HepG2 (cell line): ENCODE data around the gene TMEM50B. TPM values are rescaled to one million over a fixed set of nuclear protein-coding genes. Genes with fewer than 3 reads are reported as not detected.
A peak's percentile ranks its signal among the peaks of the same experiment; 100 is the strongest.

Experiments
- CREM ChIP-seq, 2 experiments: sonication (generic) in 1 of 2; formaldehyde crosslinking in 1 of 2; IDR thresholded peaks; 2 replicates each; pipeline versions ENCODE4 v1.4.0 to v1.6.1; 2016 to 2020; ENCODE audit warnings: antibody characterized with exemption in 1 of 2, mild to moderate bottlenecking in 1 of 2, missing genetic modification reagents in 1 of 2
- CTCF ChIP-seq: sonication (generic); formaldehyde crosslinking; IDR thresholded peaks from 2 replicates; pipeline ENCODE4 v1.5.0; 2020; ENCODE audit warnings: mild to moderate bottlenecking, missing genetic modification reagents, moderate library complexity
- ELF3 ChIP-seq: IDR thresholded peaks from 2 replicates; pipeline ENCODE4 v1.6.1; 2016; ENCODE audit warnings: missing genetic modification reagents, missing compliant biosample characterization
- ERF ChIP-seq: IDR thresholded peaks from 2 replicates; pipeline ENCODE4 v1.6.1; 2018; ENCODE audit warnings: missing biosample characterization, missing genetic modification reagents
- HDAC2 ChIP-seq: sonication (generic); formaldehyde crosslinking; IDR thresholded peaks from 2 replicates; pipeline ENCODE4 v1.4.0; 2020; ENCODE audit warnings: missing genetic modification reagents
- MZF1 ChIP-seq: sonication (generic); formaldehyde crosslinking; IDR thresholded peaks from 2 replicates; pipeline ENCODE4 v1.8.1; 2023; ENCODE audit warnings: mild to moderate bottlenecking, missing genetic modification reagents, borderline replicate concordance
- PRPF4 ChIP-seq: fragments of 200-400 bp; formaldehyde crosslinking; IDR thresholded peaks from 2 replicates; pipeline ENCODE4 v1.6.1; 2016; ENCODE audit warnings: low read length, low read depth; ENCODE audit not compliant: poor library complexity, severe bottlenecking
- SAP130 ChIP-seq: IDR thresholded peaks from 2 replicates; pipeline ENCODE4 v1.6.1; 2016; ENCODE audit warnings: low read depth
- THYN1 ChIP-seq: sonication (generic); formaldehyde crosslinking; IDR thresholded peaks from 2 replicates; pipeline ENCODE4 v1.8.1; 2023; ENCODE audit warnings: low read depth, mild to moderate bottlenecking, moderate library complexity, missing genetic modification reagents, borderline replicate concordance
- ZBTB26 ChIP-seq: IDR thresholded peaks from 2 replicates; pipeline ENCODE4 v1.6.1; 2016; ENCODE audit warnings: missing compliant biosample characterization, missing genetic modification reagents, borderline replicate concordance
- ZBTB40 ChIP-seq, 2 experiments: fragments of 450-650 bp in 1 of 2; sonication (generic) in 1 of 2; formaldehyde crosslinking in 1 of 2; IDR thresholded peaks; 2 replicates each; pipeline versions ENCODE4 v1.6.1 to v1.8.0; 2016 to 2022; ENCODE audit warnings: antibody characterized with exemption in 1 of 2, mild to moderate bottlenecking in 1 of 2, missing genetic modification reagents in 1 of 2
- ZEB1 ChIP-seq: IDR thresholded peaks from 2 replicates; pipeline ENCODE4 v1.6.1; 2012; ENCODE audit warnings: mild to moderate bottlenecking, low read depth, inconsistent platforms; ENCODE audit not compliant: insufficient replicate concordance
- ZNF256 ChIP-seq: sonication (generic); formaldehyde crosslinking; conservative IDR thresholded peaks from 2 replicates; pipeline ENCODE4 v1.4.0; 2020; ENCODE audit warnings: missing genetic modification reagents
- ZNF512 ChIP-seq: sonication (generic); formaldehyde crosslinking; IDR thresholded peaks from 2 replicates; pipeline ENCODE4 v1.4.0; 2020; ENCODE audit warnings: mild to moderate bottlenecking, missing genetic modification reagents
- ZNF614 ChIP-seq: IDR thresholded peaks from 2 replicates; pipeline ENCODE4 v1.6.1; 2018; ENCODE audit warnings: missing biosample characterization, missing genetic modification reagents, inconsistent platforms, borderline replicate concordance
- ZNF782 ChIP-seq: sonication (generic); formaldehyde crosslinking; IDR thresholded peaks from 2 replicates; pipeline ENCODE4 v1.4.0; 2020; ENCODE audit warnings: missing genetic modification reagents, mild to moderate bottlenecking, borderline replicate concordance
- polyA plus RNA-seq, 8 experiments: library from polyadenylated mRNA; depleted of rRNA in 3 of 8; stranded (reverse) in 7 of 8; unstranded in 1 of 8; fragments of >200 nt; fragmentation: Illumina TruSeq in 4 of 8; extraction: Trizol in 4 of 8; gene quantifications; 2 replicates each; pipeline versions ENCODE4 v1.2.1 to v1.2.3, GENCODE V29; 2011 to 2016; ENCODE audit warnings: low read depth in 4 of 8, missing spikeins in 1 of 8, mixed read lengths in 1 of 8; ENCODE audit not compliant: insufficient read depth in 1 of 8
- total RNA-seq, 5 experiments: library from RNA; depleted of rRNA; stranded (reverse); fragments of >200 nt; fragmentation: Illumina TruSeq; extraction: Trizol; gene quantifications; 2 replicates each; pipeline ENCODE4 v1.2.3, GENCODE V29; 2016; ENCODE audit warnings: low read depth in 1 of 5

Gene TMEM50B
- total and polyA plus RNA-seq, 2 of the 13 experiments (the other 11 are each of a cell fraction or from before 2014, with no cell fraction given) = 29.9 to 46.3 TPM

DNA sequence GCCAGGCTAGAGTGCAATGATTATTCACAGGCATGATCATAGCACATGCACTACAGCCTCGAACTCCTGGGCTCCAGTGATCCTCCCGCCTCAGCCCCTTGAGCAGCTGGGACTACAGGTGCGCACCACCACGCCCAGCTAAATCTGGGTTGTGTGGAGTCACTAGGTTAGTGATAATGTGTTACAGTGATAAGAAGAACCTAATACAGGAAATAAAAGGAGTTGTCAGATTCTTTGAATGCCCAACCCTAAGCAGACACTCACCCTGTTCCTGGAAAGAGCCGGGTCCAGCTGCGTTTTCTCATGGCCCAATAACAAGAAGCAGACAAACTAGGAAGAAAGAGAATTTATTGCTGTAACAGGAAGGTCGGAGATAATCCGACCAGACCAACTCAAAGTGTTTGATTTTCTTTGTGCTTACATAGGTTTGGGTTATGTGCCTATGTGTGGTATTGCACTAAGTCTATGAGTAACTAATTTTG lies 67.8 kb downstream of the TMEM50B start (continued):
- TF ChIP-seq PRPF4 (no peak), SAP130 (CRISPR knock-in tag) (peak; percentile 58; the same call in 1 of the 2 replicates), ZEB1 (no peak), THYN1 (CRISPR knock-in tag) (no peak), MZF1 (CRISPR knock-in tag) (no peak), ZBTB40 (IDR thresholded peaks at IDR 0.05) (no peak), ZBTB40 (CRISPR knock-in tag; IDR thresholded peaks at IDR 0.05) (no peak), CREM (IDR thresholded peaks at IDR 0.05) (no peak), CREM (CRISPR knock-in tag; IDR thresholded peaks at IDR 0.05) (no peak), CTCF (CRISPR knock-in tag) (no peak), ZNF782 (no peak), ZNF512 (CRISPR knock-in tag) (no peak), ZNF256 (CRISPR knock-in tag) (no peak), ZBTB26 (CRISPR knock-in tag) (no peak), ERF (CRISPR knock-in tag) (no peak), ELF3 (CRISPR knock-in tag) (peak; percentile 29; the same call in 1 of the 2 replicates), ZNF614 (no peak), HDAC2 (no peak)
